ENCODE results near the gene CD300LG.
"Not testable (repeated sequence)": the region's sequence is repeated elsewhere in the genome, so short reads cannot be mapped to it uniquely, and the experiment has no call there.

The CD300LG gene

GRCh38 chr17:43852571-43852970 is 5.6 kb downstream of the CD300LG start:
- in situ Hi-C loops (cut with MboI; ENCODE audit: low sequenced_read_pairs), result no loop called here

- in situ Hi-C loops (cut with MboI; ENCODE audit: low sequenced_read_pairs), result no loop called here
Observed at GRCh38 chr17:43853546-43853945, 6.6 kb downstream of the CD300LG start.

- in situ Hi-C loops (cut with MboI; ENCODE audit: low sequenced_read_pairs), result no loop called here
Observed at GRCh38 chr17:43854498-43854897, 7.5 kb downstream of the CD300LG start.

- in situ Hi-C loops (cut with MboI; ENCODE audit: low sequenced_read_pairs), result no loop called here
Observed at GRCh38 chr17:43855061-43855460, 8.1 kb downstream of the CD300LG start.

GRCh38 chr17:43856141-43856540 is 9.2 kb downstream of the CD300LG start:
- in situ Hi-C loops (cut with MboI; ENCODE audit: low sequenced_read_pairs), result no loop called here

GRCh38 chr17:43857141-43857540 is 10.2 kb downstream of the CD300LG start:
- in situ Hi-C loops (cut with MboI; ENCODE audit: low sequenced_read_pairs), result no loop called here

- in situ Hi-C loops (cut with MboI; ENCODE audit: low sequenced_read_pairs), result no loop called here
Observed at GRCh38 chr17:43857957-43858600, 11.1 kb downstream of the CD300LG start.

- in situ Hi-C loops (cut with MboI; ENCODE audit: low sequenced_read_pairs), result no loop called here
Observed at GRCh38 chr17:43860077-43860725, 13.2 kb downstream of the CD300LG start.

GRCh38 chr17:43860927-43861622 is 14.1 kb downstream of the CD300LG start:
- in situ Hi-C loops (cut with MboI; ENCODE audit: low sequenced_read_pairs), result no loop called here

GRCh38 chr17:43861960-43862359 is 15.0 kb downstream of the CD300LG start:
- in situ Hi-C loops (cut with MboI; ENCODE audit: low sequenced_read_pairs), result no loop called here

- in situ Hi-C loops (cut with MboI; ENCODE audit: low sequenced_read_pairs), result no loop called here
Observed at GRCh38 chr17:43864161-43864984, 17.4 kb downstream of the CD300LG start.

GRCh38 chr17:43868226-43868994 is 21.4 kb downstream of the CD300LG start:
- in situ Hi-C loops (cut with MboI; ENCODE audit: low sequenced_read_pairs), result no loop called here

GRCh38 chr17:43869031-43869430 is 22.1 kb downstream of the CD300LG start:
- in situ Hi-C loops (cut with MboI; ENCODE audit: low sequenced_read_pairs), result not testable (repeated sequence)

- in situ Hi-C loops (cut with MboI; ENCODE audit: low sequenced_read_pairs), result no loop called here
Observed at GRCh38 chr17:43871946-43872690, 25.1 kb downstream of the CD300LG start.

- in situ Hi-C loops (cut with MboI; ENCODE audit: low sequenced_read_pairs), result no loop called here
Observed at GRCh38 chr17:43873091-43873490, 26.1 kb downstream of the CD300LG start.

GRCh38 chr17:43873815-43874214 is 26.8 kb downstream of the CD300LG start:
- in situ Hi-C loops (cut with MboI; ENCODE audit: low sequenced_read_pairs), result no loop called here

GRCh38 chr17:43874293-43874692 is 27.3 kb downstream of the CD300LG start:
- in situ Hi-C loops (cut with MboI; ENCODE audit: low sequenced_read_pairs), result no loop called here

GRCh38 chr17:43875476-43876147 is 28.6 kb downstream of the CD300LG start:
- in situ Hi-C loops (cut with MboI; ENCODE audit: low sequenced_read_pairs), result no loop called here

- in situ Hi-C loops (cut with MboI; ENCODE audit: low sequenced_read_pairs), result no loop called here
Observed at GRCh38 chr17:43877031-43877430, 30.1 kb downstream of the CD300LG start.
